CD4-positive, alpha-beta T cell (primary cell): Measurements from ENCODE around the gene NOVA1. TPM values are rescaled to one million over a fixed set of nuclear protein-coding genes. Genes with fewer than 3 reads are reported as not detected.
A peak's percentile ranks its signal among the peaks of the same experiment; 100 is the strongest.

Source experiments
- ATAC-seq: fragments of 200-7000 bp; cut with Tn5 transposase; one replicate; pipeline ENCODE4 v1.10.0; 2022; ENCODE audit warnings: mild to moderate bottlenecking; ENCODE audit not compliant: poor library complexity
- CTCF ChIA-PET: fragments of 350-600 bp; sonication (Branson Sonifier 250); formaldehyde crosslinking; loops from one replicate; lab custom pipeline; 2021; ENCODE audit warnings: antibody characterized with exemption, inconsistent platforms; lab: Charles Lee
- POLR2A ChIA-PET: fragments of 350-600 bp; sonication (Branson Sonifier 250); formaldehyde crosslinking; loops from one replicate; lab custom pipeline; 2021; ENCODE audit warnings: antibody characterized with exemption, inconsistent platforms; lab: Charles Lee
- DNase-seq, 14 experiments: peaks; one replicate each; pipeline ENCODE4 v3.0.0-alpha.2; 2013 to 2020; ENCODE audit warnings: mixed read lengths in 2 of 14
- H3K27ac ChIP-seq, 2 donors: one replicate each; pipeline versions ENCODE4 v1.5.1 to v1.7.0; 2013; ENCODE audit warnings: low read length in 2 of 2, low read depth in 1 of 2, mild to moderate bottlenecking in 1 of 2
- H3K27me3 ChIP-seq, 2 experiments: 1 replicate in 1 of 2; 2 replicates in 1 of 2; pipeline versions ENCODE4 v1.6.1 to v1.7.0; 2013; ENCODE audit warnings: low read length in 2 of 2, control low read depth in 1 of 2, mild to moderate bottlenecking in 1 of 2, moderate library complexity in 1 of 2; ENCODE audit not compliant: insufficient read depth in 2 of 2, control insufficient read depth in 1 of 2
- H3K36me3 ChIP-seq: one replicate; pipeline ENCODE4 v1.6.1; 2013; ENCODE audit warnings: low read length, control low read depth; ENCODE audit not compliant: insufficient read depth
- H3K4me1 ChIP-seq: one replicate; pipeline ENCODE4 v1.6.1; 2013; ENCODE audit warnings: low read length, control low read depth; ENCODE audit not compliant: insufficient read depth
- H3K4me3 ChIP-seq: one replicate; pipeline ENCODE4 v1.5.1; 2013; ENCODE audit warnings: mild to moderate bottlenecking, low read length, moderate library complexity
- H3K9me3 ChIP-seq, 2 experiments: 1 replicate in 1 of 2; 2 replicates in 1 of 2; pipeline versions ENCODE4 v1.6.1 to v1.7.0; 2013; ENCODE audit warnings: low read length in 2 of 2, mild to moderate bottlenecking in 2 of 2, control low read depth in 1 of 2, moderate library complexity in 1 of 2; ENCODE audit not compliant: control insufficient read depth in 1 of 2, insufficient read depth in 1 of 2
- H3K27ac Mint-ChIP-seq: one replicate; pipeline ENCODE4 v1.8.0; 2020; ENCODE audit warnings: mixed read lengths
- H3K27me3 Mint-ChIP-seq: one replicate; pipeline ENCODE4 v1.8.0; 2021; ENCODE audit warnings: mixed read lengths
- H3K36me3 Mint-ChIP-seq: one replicate; pipeline ENCODE4 v1.8.0; 2021; ENCODE audit warnings: low read depth, mixed read lengths
- H3K4me1 Mint-ChIP-seq: one replicate; pipeline ENCODE4 v1.8.0; 2021; ENCODE audit warnings: low read depth, mixed read lengths
- H3K4me3 Mint-ChIP-seq: one replicate; pipeline ENCODE4 v1.8.0; 2020; ENCODE audit warnings: mild to moderate bottlenecking, mixed read lengths
- H3K9me3 Mint-ChIP-seq: one replicate; pipeline ENCODE4 v1.8.0; 2020; ENCODE audit warnings: mixed read lengths
- CTCF ChIP-seq: fragments of 200-600 bp; IDR thresholded peaks from one replicate; pipeline ENCODE4 v1.8.0; 2022; ENCODE audit warnings: antibody characterized with exemption, mild to moderate bottlenecking
- intact Hi-C, 2 experiments: fragments of 100-400 bp; cut with DNase I in 1 of 2; cut with micrococcal nuclease in 1 of 2; formaldehyde crosslinking; loops; one replicate each; pipeline versions ENCODE4 v1.15.1 to v1.9.0; 2023 to 2025; cut with DNase I, micrococcal nuclease
- total RNA-seq, 174 experiments: library from RNA in 2 of 174; stranded (reverse) in 2 of 174; gene quantifications; one replicate each; pipeline ENCODE4 v1.2.3 and lab custom pipeline; 2021 to 2026

NOVA1 gene
- total RNA-seq, 2 experiments from 2014 or later: 0.14 TPM; not detected in 1

GRCh38 chr14:26599291-26599690 lies 1.5 kb upstream of the NOVA1 start:
- no peak for TF ChIP-seq CTCF
- Mint-ChIP-seq H3K9me3 (no peaks in the 10 kb centered on the region), H3K36me3 (no peaks in the 10 kb centered on the region), H3K27me3 (peaks cover 52% of the 10 kb centered on the region), H3K27ac (no peak overlapping the region), H3K4me3 (no peak overlapping the region), H3K4me1 (peaks cover 5% of the 10 kb centered on the region)
- Histone ChIP-seq H3K4me1 (no peaks in the 10 kb centered on the region), H3K27me3 (peaks cover 22 to 29% of the 10 kb centered on the region in 2 experiments), H3K36me3 (no peaks in the 10 kb centered on the region), H3K9me3 (peaks cover 0 to 16% of the 10 kb centered on the region in 2 experiments), H3K27ac (no peak overlapping the region), H3K4me3 (no peak overlapping the region)
- POLR2A ChIA-PET: no interaction called here
- no peak for ATAC-seq
- CTCF ChIA-PET: no interaction called here
- DNase-seq: no peak
- intact Hi-C loops: no loop called here

GRCh38 chr14:26598672-26599131 lies 869 bp upstream of the NOVA1 start:
- intact Hi-C loops: no loop called here
- no peaks in the 10 kb centered on the region for H3K4me1 ChIP-seq
- DNase-seq: no peak
- TF ChIP-seq CTCF: no peak
- no peaks in the 10 kb centered on the region for H3K36me3 Mint-ChIP-seq
- peaks cover 5% of the 10 kb centered on the region for H3K4me1 Mint-ChIP-seq
- CTCF ChIA-PET: no interaction called here
- H3K4me3 ChIP-seq: no peak overlapping the region
- H3K4me3 Mint-ChIP-seq: peak overlapping the region; percentile 30
- POLR2A ChIA-PET: no interaction called here
- H3K27ac Mint-ChIP-seq: no peak overlapping the region
- no peaks in the 10 kb centered on the region for H3K9me3 Mint-ChIP-seq
- no peaks in the 10 kb centered on the region for H3K36me3 ChIP-seq
- H3K27me3 ChIP-seq: peaks cover 22 to 29% of the 10 kb centered on the region in 2 experiments
- peaks cover 0 to 16% of the 10 kb centered on the region in 2 experiments for H3K9me3 ChIP-seq
- no peak overlapping the region for H3K27ac ChIP-seq
- ATAC-seq: no peak
- H3K27me3 Mint-ChIP-seq: peaks cover 52% of the 10 kb centered on the region

- H3K36me3 ChIP-seq: no peaks in the 10 kb centered on the region
Observed at GRCh38 chr14:26598081-26598671, 343 bp upstream of the NOVA1 start.

More at GRCh38 chr14:26598081-26598671, 343 bp upstream of the NOVA1 start:
- Histone ChIP-seq H3K27ac (no peak overlapping the region), H3K9me3 (peaks cover 0 to 16% of the 10 kb centered on the region in 2 experiments), H3K4me3 (no peak overlapping the region), H3K27me3 (peaks cover 22 to 29% of the 10 kb centered on the region in 2 experiments), H3K4me1 (no peaks in the 10 kb centered on the region)
- DNase-seq: peak in 3 of 14 experiments; percentile 8 to 25 (median 17)
- H3K4me1 Mint-ChIP-seq: peaks cover 5% of the 10 kb centered on the region
- no peaks in the 10 kb centered on the region for H3K36me3 Mint-ChIP-seq
- no peaks in the 10 kb centered on the region for H3K9me3 Mint-ChIP-seq
- no peak for TF ChIP-seq CTCF
- peak overlapping the region; percentile 30 for H3K4me3 Mint-ChIP-seq
- no peak overlapping the region for H3K27ac Mint-ChIP-seq
- ChIA-PET CTCF (no interaction called here), POLR2A (no interaction called here)
- intact Hi-C loops: no loop called here
- ATAC-seq: peak; percentile 63
- peaks cover 52% of the 10 kb centered on the region for H3K27me3 Mint-ChIP-seq
